Measurements from ENCODE around the gene USP17L27.
"Not testable (repeated sequence)": the region's sequence is repeated elsewhere in the genome, so short reads cannot be mapped to it uniquely, and the experiment has no call there.

The USP17L27 gene, protein sequence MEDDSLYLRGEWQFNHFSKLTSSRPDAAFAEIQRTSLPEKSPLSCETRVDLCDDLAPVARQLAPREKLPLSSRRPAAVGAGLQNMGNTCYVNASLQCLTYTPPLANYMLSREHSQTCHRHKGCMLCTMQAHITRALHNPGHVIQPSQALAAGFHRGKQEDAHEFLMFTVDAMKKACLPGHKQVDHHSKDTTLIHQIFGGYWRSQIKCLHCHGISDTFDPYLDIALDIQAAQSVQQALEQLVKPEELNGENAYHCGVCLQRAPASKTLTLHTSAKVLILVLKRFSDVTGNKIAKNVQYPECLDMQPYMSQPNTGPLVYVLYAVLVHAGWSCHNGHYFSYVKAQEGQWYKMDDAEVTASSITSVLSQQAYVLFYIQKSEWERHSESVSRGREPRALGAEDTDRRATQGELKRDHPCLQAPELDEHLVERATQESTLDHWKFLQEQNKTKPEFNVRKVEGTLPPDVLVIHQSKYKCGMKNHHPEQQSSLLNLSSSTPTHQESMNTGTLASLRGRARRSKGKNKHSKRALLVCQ

DNA sequence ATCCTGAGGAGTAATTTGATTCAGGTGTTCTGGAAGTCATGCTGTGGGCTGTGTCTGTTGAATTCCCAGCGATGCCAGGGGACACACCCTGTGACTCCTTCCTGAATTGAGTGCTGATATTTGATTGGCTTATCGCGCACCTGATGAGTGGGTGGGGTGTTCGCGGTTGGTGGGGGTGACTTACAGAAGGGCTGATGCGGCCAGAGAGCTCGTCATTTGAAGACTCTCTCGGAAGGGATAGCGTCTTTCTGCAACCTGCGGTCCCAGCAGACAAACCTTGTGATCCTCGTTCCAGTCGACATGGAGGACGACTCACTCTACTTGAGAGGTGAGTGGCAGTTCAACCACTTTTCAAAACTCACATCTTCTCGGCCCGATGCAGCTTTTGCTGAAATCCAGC, at the start of gene USP17L27:
Gene USP17L27, plus strand, starts transcription at position 301 of the 400 bp plus-strand sequence. Its CDS starts 0 bp downstream, at position 301.
- not testable (repeated sequence) for DNase-seq

DNA sequence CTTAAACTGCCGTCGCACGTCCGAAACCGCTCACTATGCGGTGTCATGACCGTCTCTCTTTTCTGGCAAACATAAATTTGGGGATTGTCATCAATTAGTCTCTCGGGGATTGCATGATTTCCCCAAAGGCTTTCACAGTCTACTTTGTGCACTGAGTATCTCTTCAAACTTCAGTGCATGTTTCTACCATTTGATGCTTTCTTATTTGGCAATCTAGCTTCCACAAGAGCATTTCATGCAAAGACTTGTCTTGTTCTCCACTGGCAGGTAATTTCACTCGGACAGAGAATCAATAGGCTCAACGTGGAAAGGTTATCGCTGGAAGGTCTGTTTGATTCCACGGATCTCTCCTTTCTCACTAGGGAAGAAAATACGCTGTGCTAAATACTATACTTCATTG, 19.8 kb upstream of the USP17L27 start:
- not testable (repeated sequence) for DNase-seq

DNA sequence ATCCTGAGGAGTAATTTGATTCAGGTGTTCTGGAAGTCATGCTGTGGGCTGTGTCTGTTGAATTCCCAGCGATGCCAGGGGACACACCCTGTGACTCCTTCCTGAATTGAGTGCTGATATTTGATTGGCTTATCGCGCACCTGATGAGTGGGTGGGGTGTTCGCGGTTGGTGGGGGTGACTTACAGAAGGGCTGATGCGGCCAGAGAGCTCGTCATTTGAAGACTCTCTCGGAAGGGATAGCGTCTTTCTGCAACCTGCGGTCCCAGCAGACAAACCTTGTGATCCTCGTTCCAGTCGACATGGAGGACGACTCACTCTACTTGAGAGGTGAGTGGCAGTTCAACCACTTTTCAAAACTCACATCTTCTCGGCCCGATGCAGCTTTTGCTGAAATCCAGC, 19.1 kb upstream of the USP17L27 start, which contains the start of gene USP17L24:
Gene USP17L24, plus strand, starts transcription at position 301 of the 400 bp plus-strand sequence. Its CDS starts 0 bp downstream, at position 301.
- not testable (repeated sequence) for DNase-seq

DNA sequence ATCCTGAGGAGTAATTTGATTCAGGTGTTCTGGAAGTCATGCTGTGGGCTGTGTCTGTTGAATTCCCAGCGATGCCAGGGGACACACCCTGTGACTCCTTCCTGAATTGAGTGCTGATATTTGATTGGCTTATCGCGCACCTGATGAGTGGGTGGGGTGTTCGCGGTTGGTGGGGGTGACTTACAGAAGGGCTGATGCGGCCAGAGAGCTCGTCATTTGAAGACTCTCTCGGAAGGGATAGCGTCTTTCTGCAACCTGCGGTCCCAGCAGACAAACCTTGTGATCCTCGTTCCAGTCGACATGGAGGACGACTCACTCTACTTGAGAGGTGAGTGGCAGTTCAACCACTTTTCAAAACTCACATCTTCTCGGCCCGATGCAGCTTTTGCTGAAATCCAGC, 14.3 kb upstream of the USP17L27 start, which contains the start of gene USP17L25:
Gene USP17L25, plus strand, starts transcription at position 301 of the 400 bp plus-strand sequence. Its CDS starts 0 bp downstream, at position 301.
- not testable (repeated sequence) for DNase-seq

DNA sequence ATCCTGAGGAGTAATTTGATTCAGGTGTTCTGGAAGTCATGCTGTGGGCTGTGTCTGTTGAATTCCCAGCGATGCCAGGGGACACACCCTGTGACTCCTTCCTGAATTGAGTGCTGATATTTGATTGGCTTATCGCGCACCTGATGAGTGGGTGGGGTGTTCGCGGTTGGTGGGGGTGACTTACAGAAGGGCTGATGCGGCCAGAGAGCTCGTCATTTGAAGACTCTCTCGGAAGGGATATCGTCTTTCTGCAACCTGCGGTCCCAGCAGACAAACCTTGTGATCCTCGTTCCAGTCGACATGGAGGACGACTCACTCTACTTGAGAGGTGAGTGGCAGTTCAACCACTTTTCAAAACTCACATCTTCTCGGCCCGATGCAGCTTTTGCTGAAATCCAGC, 9.6 kb upstream of the USP17L27 start, which contains the start of gene USP17L26:
Gene USP17L26, plus strand, starts transcription at position 301 of the 400 bp plus-strand sequence. Its CDS starts 0 bp downstream, at position 301.
- not testable (repeated sequence) for DNase-seq

DNA sequence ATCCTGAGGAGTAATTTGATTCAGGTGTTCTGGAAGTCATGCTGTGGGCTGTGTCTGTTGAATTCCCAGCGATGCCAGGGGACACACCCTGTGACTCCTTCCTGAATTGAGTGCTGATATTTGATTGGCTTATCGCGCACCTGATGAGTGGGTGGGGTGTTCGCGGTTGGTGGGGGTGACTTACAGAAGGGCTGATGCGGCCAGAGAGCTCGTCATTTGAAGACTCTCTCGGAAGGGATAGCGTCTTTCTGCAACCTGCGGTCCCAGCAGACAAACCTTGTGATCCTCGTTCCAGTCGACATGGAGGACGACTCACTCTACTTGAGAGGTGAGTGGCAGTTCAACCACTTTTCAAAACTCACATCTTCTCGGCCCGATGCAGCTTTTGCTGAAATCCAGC, 4.8 kb upstream of the USP17L27 start, which contains the start of gene USP17L5:
Gene USP17L5, plus strand, starts transcription at position 301 of the 400 bp plus-strand sequence. Its CDS starts 0 bp downstream, at position 301.
- not testable (repeated sequence) for DNase-seq

DNA sequence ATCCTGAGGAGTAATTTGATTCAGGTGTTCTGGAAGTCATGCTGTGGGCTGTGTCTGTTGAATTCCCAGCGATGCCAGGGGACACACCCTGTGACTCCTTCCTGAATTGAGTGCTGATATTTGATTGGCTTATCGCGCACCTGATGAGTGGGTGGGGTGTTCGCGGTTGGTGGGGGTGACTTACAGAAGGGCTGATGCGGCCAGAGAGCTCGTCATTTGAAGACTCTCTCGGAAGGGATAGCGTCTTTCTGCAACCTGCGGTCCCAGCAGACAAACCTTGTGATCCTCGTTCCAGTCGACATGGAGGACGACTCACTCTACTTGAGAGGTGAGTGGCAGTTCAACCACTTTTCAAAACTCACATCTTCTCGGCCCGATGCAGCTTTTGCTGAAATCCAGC, 4.6 kb downstream of the USP17L27 start, which contains the start of gene USP17L28:
Gene USP17L28, plus strand, starts transcription at position 301 of the 400 bp plus-strand sequence. Its CDS starts 0 bp downstream, at position 301.
- not testable (repeated sequence) for DNase-seq

DNA sequence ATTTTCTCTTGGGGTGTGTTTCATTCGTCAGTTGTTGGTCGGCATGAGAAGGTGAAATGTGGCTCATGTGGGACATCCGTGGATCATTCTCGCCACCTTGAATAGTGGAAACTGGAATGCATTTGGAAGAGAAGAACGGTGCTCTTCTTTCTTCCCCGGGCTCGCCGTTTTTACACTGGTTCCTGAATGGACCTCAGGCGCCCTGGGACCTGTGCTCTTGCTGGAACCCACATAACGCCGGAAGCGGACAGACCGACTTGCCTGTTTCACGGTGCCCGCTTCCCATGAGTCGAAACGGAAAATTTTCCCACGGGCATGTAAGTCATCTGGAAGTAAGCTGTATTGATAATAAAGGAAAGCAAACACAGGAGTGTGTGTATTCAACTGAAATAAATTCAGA, 6.9 kb downstream of the USP17L27 start:
- not testable (repeated sequence) for DNase-seq

DNA sequence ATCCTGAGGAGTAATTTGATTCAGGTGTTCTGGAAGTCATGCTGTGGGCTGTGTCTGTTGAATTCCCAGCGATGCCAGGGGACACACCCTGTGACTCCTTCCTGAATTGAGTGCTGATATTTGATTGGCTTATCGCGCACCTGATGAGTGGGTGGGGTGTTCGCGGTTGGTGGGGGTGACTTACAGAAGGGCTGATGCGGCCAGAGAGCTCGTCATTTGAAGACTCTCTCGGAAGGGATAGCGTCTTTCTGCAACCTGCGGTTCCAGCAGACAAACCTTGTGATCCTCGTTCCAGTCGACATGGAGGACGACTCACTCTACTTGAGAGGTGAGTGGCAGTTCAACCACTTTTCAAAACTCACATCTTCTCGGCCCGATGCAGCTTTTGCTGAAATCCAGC, 9.4 kb downstream of the USP17L27 start, which contains the start of gene USP17L29:
Gene USP17L29, plus strand, starts transcription at position 301 of the 400 bp plus-strand sequence. Its CDS starts 0 bp downstream, at position 301.
- DNase-seq: not testable (repeated sequence)

DNA sequence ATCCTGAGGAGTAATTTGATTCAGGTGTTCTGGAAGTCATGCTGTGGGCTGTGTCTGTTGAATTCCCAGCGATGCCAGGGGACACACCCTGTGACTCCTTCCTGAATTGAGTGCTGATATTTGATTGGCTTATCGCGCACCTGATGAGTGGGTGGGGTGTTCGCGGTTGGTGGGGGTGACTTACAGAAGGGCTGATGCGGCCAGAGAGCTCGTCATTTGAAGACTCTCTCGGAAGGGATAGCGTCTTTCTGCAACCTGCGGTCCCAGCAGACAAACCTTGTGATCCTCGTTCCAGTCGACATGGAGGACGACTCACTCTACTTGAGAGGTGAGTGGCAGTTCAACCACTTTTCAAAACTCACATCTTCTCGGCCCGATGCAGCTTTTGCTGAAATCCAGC, 18.9 kb downstream of the USP17L27 start, which contains the start of gene USP17L30:
Gene USP17L30, plus strand, starts transcription at position 301 of the 400 bp plus-strand sequence. Its CDS starts 0 bp downstream, at position 301.
- not testable (repeated sequence) for DNase-seq

DNA sequence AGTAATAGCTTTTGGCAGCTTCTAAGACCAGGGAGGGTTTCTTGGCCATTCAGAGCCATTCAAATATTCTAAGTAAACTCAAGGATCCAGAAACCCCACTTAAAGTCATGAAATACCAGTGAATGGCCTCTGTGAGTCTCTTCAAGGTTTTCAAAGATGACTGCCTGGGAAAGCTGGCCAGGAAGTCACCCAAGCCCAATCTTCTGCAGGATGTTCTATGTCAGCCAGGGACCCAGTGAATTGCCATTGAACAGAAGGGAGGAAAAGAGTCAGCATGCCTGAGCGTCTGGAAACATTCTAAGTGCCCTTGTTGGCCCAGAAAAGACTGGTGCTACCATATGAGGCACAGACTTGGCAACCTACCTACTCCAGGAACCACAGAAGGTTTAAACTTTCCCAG, 35.9 kb downstream of the USP17L27 start:
- not testable (repeated sequence) for DNase-seq

DNA sequence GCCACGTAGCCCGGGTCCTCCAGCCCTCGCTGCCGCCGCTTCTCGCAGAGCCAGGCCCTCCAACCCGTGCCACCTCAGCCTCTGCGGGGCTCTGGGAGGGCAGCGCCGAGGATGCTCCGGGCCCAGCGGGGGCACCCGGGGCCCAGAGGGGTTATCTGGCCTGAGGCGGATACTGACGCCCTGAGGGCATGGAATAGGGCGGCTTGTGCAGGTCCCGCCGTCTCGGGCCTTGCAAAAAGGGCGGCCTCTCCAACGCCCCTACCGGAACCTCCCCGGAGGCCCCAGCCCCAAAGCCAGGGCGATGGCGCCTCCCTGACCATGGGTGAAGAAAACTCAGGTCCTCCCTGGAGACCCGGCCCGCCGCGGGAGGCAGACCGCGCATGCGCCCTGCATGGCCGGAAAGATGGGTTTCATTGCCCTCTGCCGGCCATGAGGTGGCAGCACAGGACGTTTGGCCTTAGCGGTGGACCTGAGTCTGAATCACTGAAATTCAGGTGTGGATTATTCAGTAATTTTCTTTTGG, 37.1 kb downstream of the USP17L27 start:
- not testable (repeated sequence) for DNase-seq

DNA sequence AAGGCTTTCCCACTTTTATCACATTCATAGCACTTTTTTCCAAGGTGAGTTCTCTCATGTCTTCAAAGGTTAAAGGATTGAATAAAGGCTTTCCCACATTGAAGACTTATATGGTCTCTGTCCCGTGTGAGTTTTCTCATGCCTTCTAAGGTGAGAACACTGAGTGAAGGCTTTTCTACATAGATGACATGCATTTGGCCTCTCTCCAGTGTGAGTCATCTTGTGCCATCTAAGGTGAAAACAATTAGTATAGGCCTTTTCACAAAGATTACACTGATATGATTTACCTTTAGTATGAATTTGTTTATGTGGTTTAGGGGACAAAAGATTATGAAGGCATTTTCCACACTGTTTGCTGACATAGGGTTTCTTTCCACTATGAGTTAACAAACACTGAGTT, 40.2 kb downstream of the USP17L27 start:
- DNase-seq: no peak

DNA sequence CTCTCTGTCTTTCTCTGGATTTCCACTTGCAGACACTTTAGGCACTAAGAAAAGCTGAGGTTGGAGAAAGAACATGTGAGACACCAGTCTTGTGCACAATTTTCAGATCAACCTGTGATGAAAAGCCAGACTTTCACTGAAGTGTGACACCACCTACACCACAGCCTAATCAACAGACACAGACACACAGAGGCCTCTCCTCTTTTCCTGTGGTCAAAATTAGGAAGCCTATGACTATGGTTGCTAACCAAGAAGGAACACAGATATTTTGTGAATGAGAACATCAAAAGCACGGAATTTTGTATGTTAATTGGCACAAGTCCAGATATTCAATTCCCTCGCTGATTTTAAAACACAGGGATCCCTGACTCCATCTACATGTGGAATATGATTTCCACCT, 45.1 kb downstream of the USP17L27 start:
- DNase-seq: not testable (repeated sequence)
